ENCODE data around the gene GRID2IP. TPM values are rescaled to one million over a fixed set of nuclear protein-coding genes. Genes with fewer than 3 reads are reported as not detected.

Gene GRID2IP
- total RNA-seq, 1 donor from 2014 or later: 0.13 TPM

DNA sequence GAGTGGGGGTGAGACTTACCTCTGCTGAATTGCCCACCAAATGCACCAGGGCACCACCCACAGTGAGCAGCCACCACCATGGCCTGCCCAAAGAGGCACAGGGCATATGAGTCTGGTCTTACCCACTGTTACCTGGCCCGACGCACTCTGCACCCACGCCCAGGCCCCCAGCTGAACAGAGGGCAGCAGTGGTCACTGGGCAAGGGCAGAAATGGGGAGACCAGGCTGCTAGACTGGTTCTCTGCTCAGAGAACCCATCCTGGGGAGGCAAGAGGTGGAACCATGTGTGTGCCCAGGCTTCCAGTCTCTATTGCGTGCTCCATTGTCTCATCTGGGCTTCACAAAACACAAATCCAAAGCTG, 64.1 kb downstream of the GRID2IP start:
- H3K4me3 Mint-ChIP-seq (ENCODE audit: unreplicated experiment): no peak overlapping the region

DNA sequence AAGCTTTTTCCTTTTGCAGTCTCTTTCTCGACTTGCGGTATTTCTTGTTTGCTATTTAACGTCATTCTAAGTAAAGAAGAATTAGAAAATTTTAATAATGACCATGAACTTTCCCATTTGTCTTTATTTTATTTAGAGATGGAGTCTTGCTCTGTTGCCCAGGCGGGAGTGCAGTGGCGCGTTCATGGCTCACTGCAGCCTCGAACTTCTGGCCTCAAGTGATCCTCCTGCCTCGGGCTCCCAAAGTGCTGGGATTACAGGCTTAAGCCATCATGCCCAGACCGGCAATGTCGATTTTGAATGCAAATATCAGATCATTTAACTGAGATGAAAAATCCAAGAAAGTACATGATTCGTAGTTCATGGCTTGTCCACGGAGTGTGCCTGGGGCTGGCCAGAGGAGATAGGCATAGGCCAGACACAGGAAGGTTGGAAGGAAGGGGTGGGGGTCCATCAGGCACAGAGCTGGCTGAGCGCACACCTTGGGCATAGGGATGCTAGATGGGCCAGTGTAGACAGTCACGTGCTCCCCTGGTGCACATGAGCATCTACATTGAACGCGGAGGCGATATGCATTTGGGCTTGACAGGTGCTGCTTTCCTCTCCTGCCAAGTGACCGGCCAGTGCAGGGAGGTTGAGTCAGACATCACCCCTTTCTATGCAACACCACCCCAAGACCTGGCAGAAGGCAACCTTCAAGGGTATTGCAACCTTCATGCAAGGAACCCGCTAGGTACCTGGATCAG, 64.7 kb downstream of the GRID2IP start:
- no peaks in the 10 kb centered on the region for H3K36me3 Mint-ChIP-seq (ENCODE audit: unreplicated experiment)
- peaks cover 7% of the 10 kb centered on the region for H3K27me3 Mint-ChIP-seq (ENCODE audit: unreplicated experiment)
- peaks cover 18% of the 10 kb centered on the region for H3K4me1 Mint-ChIP-seq (ENCODE audit: unreplicated experiment)
- H3K27ac Mint-ChIP-seq (ENCODE audit: unreplicated experiment): no peak overlapping the region
- DNase-seq (ENCODE audit: extremely low spot score, unreplicated experiment): no peak
- TF ChIP-seq, protein P1, sequence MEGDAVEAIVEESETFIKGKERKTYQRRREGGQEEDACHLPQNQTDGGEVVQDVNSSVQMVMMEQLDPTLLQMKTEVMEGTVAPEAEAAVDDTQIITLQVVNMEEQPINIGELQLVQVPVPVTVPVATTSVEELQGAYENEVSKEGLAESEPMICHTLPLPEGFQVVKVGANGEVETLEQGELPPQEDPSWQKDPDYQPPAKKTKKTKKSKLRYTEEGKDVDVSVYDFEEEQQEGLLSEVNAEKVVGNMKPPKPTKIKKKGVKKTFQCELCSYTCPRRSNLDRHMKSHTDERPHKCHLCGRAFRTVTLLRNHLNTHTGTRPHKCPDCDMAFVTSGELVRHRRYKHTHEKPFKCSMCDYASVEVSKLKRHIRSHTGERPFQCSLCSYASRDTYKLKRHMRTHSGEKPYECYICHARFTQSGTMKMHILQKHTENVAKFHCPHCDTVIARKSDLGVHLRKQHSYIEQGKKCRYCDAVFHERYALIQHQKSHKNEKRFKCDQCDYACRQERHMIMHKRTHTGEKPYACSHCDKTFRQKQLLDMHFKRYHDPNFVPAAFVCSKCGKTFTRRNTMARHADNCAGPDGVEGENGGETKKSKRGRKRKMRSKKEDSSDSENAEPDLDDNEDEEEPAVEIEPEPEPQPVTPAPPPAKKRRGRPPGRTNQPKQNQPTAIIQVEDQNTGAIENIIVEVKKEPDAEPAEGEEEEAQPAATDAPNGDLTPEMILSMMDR (IDR thresholded peaks at IDR 0.05): no peak
- H3K4me3 Mint-ChIP-seq (ENCODE audit: unreplicated experiment): no peak overlapping the region
- H3K9me3 Mint-ChIP-seq (ENCODE audit: unreplicated experiment): peaks cover 3% of the 10 kb centered on the region

More for the DNA sequence above, 64.1 kb downstream of the GRID2IP start:
- Mint-ChIP-seq H3K27ac (ENCODE audit: unreplicated experiment) (no peak overlapping the region), H3K4me1 (ENCODE audit: unreplicated experiment) (peaks cover 14% of the 10 kb centered on the region), H3K27me3 (ENCODE audit: unreplicated experiment) (peaks cover 7% of the 10 kb centered on the region), H3K9me3 (ENCODE audit: unreplicated experiment) (peaks cover 3% of the 10 kb centered on the region), H3K36me3 (ENCODE audit: unreplicated experiment) (no peaks in the 10 kb centered on the region)
- TF ChIP-seq, protein P1 (IDR thresholded peaks at IDR 0.05): no peak
- DNase-seq (ENCODE audit: extremely low spot score, unreplicated experiment): no peak

DNA sequence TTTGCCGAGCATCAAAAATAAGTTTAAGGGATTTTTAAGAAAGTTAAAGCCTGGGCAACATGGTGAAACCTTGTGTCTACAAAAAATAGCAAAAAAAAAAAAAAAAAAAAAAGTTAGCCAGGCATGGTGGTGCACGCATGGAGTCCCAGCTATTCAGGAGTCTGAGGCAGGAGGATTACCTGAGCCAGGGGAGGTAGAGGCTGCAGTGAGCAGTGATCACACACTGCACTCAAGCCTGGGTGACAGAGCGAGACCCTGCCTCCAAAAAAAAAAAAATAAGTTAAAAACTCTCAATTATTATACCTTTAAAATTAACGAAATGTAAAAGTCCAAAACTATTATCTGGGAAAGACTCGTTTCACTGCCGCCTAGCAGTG, 68.5 kb downstream of the GRID2IP start:
- Mint-ChIP-seq H3K27me3 (ENCODE audit: unreplicated experiment) (no peaks in the 10 kb centered on the region), H3K4me1 (ENCODE audit: unreplicated experiment) (peaks cover 41% of the 10 kb centered on the region), H3K36me3 (ENCODE audit: unreplicated experiment) (peaks cover 10% of the 10 kb centered on the region), H3K4me3 (ENCODE audit: unreplicated experiment) (peak overlapping the region; percentile 96), H3K27ac (ENCODE audit: unreplicated experiment) (peak overlapping the region; percentile 98), H3K9me3 (ENCODE audit: unreplicated experiment) (peaks cover 3% of the 10 kb centered on the region)
- DNase-seq (ENCODE audit: extremely low spot score, unreplicated experiment): no peak
- TF ChIP-seq, protein P1 (IDR thresholded peaks at IDR 0.05): no peak

DNA sequence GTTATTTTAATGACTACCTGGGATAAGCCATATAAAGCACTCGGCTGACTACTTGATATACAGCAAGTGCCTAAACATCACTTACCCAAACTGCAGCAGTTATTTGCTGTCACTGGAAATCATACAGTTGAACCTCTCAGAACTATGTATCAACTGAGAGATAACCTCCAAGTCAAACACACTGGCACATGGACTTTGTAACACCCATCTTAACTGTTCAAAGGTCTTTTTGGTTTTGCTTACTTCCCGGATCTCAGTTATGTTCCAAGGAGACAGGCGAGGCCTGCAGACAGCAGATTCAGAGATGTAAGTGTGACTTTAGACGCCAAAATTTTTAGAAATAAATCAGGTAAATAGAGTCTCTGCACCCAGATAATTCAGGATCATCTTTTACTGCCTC, 69.0 kb downstream of the GRID2IP start:
- Mint-ChIP-seq H3K27me3 (ENCODE audit: unreplicated experiment) (no peaks in the 10 kb centered on the region), H3K27ac (ENCODE audit: unreplicated experiment) (peak overlapping the region; percentile 98), H3K9me3 (ENCODE audit: unreplicated experiment) (peaks cover 3% of the 10 kb centered on the region), H3K4me1 (ENCODE audit: unreplicated experiment) (peaks cover 45% of the 10 kb centered on the region), H3K4me3 (ENCODE audit: unreplicated experiment) (peak overlapping the region; percentile 96), H3K36me3 (ENCODE audit: unreplicated experiment) (peaks cover 10% of the 10 kb centered on the region)
- DNase-seq (ENCODE audit: extremely low spot score, unreplicated experiment): no peak
- TF ChIP-seq, protein P1 (IDR thresholded peaks at IDR 0.05): no peak

DNA sequence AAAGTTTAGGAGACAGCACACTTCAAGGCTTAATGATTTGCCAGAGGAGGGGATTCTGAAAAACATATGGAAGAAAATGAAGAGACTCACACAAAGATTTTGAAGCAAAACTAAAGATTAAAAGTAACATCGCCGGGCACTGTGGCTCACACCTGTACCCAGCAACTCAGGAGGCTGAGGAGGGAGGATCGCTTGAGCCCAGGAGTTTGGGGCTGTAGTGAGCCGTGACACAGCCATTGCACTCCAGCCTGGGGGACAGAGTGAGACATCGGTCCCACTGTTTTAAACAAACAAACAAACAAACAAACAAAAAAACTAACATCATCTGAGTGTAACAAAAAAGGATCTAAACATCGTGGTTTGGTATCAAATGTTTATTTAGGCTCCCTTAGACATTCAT, 69.8 kb downstream of the GRID2IP start:
- no peak for DNase-seq (ENCODE audit: extremely low spot score, unreplicated experiment)
- Mint-ChIP-seq H3K9me3 (ENCODE audit: unreplicated experiment) (peaks cover 3% of the 10 kb centered on the region), H3K4me1 (ENCODE audit: unreplicated experiment) (peaks cover 53% of the 10 kb centered on the region)

More for the DNA sequence above, 69.8 kb downstream of the GRID2IP start:
- Mint-ChIP-seq H3K27me3 (ENCODE audit: unreplicated experiment) (no peaks in the 10 kb centered on the region), H3K4me3 (ENCODE audit: unreplicated experiment) (peak overlapping the region; percentile 61), H3K36me3 (ENCODE audit: unreplicated experiment) (peaks cover 10% of the 10 kb centered on the region), H3K27ac (ENCODE audit: unreplicated experiment) (peak overlapping the region; percentile 18)
- TF ChIP-seq, protein P1 (IDR thresholded peaks at IDR 0.05): no peak
